Heart left ventricle (tissue), 13 donors: Measurements from ENCODE around the gene AKT1.

ENCODE experiments used
- POLR2A ChIP-seq, 2 donors: fragments of 450-650 bp; IDR thresholded peaks; one replicate each; pipeline ENCODE4 v1.6.1; 2017; ENCODE audit warnings: antibody characterized with exemption in 2 of 2, mild to moderate bottlenecking in 2 of 2, moderate library complexity in 2 of 2
- TF ChIP-seq, protein P1 (sequence below), 12 donors: fragments of 200-600 bp; sonication (generic) in 4 of 12; IDR thresholded peaks; one replicate each; pipeline versions ENCODE4 v1.5.0 to v1.8.0; 2018 to 2022; ENCODE audit warnings: antibody characterized with exemption in 12 of 12, mild to moderate bottlenecking in 5 of 12
- donor health status: ischemic (EF 13 %, LVEDD 7.1; RV severe dilation, severe dysfunction).
- donor health status: DM: no; HTN: yes; CAD: no.
- donor health status: DM: no; HTN: no; CAD: no.
- donor health status: ischemic (EF 25% LVEDD 6.9; RV normal size, moderate dysfunction).
- donor health status: ischemic (EF 25% LVEDD 5.7; RV mildly dilated, moderate dysfunction).
- donor health status: ischemic (EF 35%, LVEDD 5.7; RV mildly dilated, moderate dysfunction).
- donor health status: nonischemic (EF 11% LVEDD 7.7; RV severe dilation, severe dysfunction).
- donor health status: DM: yes; HTN: yes; CAD: no.
- donor health status: PGD.
- donor health status: ischemic (EF 29% LVEDD 5.4; RV normal size, mild dysfunction).
- donor health status: nonischemic (EF 23%, LVEDD 6.1; RV moderate dilation, normal function).

DNA sequence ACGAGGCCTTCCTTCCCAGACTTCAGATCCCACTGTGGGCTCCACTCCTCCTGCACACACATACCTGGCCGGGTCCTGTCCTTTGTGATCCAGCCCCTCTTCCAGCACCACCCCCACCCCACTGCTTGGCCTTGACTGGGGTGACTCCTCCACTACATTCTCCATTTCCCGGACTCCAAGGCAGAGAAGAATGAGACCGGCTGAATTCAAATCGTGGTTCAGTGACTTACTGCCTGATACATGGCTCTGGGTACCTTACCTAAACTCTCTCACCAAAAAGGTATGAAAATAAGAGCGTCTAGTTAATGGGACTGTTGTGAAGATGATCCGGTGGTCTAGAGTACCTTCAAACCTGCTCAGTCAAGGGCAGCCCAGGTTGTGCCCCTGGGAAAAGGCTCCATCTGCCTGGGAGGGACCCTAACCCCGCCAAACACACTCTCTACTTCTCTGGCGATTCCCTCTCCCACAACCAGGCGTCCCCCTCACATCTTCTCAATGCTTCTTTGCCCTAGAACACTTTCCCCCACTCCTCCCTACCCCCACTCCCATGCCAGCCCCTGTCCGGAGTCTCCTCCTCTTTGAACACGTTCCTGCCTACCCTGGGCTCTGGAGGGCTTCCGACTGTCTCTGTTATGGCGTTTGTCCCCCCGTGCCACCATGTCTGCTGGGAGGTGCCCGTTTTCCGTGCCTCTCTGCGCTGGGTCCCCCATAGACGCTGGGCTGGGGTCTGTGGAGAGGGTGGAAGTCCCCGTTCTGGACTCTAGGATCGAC lies 3.9 kb upstream of the AKT1 start:
- TF ChIP-seq, protein P1, sequence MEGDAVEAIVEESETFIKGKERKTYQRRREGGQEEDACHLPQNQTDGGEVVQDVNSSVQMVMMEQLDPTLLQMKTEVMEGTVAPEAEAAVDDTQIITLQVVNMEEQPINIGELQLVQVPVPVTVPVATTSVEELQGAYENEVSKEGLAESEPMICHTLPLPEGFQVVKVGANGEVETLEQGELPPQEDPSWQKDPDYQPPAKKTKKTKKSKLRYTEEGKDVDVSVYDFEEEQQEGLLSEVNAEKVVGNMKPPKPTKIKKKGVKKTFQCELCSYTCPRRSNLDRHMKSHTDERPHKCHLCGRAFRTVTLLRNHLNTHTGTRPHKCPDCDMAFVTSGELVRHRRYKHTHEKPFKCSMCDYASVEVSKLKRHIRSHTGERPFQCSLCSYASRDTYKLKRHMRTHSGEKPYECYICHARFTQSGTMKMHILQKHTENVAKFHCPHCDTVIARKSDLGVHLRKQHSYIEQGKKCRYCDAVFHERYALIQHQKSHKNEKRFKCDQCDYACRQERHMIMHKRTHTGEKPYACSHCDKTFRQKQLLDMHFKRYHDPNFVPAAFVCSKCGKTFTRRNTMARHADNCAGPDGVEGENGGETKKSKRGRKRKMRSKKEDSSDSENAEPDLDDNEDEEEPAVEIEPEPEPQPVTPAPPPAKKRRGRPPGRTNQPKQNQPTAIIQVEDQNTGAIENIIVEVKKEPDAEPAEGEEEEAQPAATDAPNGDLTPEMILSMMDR (IDR thresholded peaks at IDR 0.05) = no peak
- no peak for TF ChIP-seq POLR2A (IDR thresholded peaks at IDR 0.05)
